Thyroid gland (tissue), 4 donors: ENCODE data around the gene SLC25A26.

Source experiments
- CTCF ChIP-seq, 6 experiments: fragments of 200-600 bp in 3 of 6; fragments of 450-650 bp in 3 of 6; sonication (generic) in 3 of 6; IDR thresholded peaks; one replicate each; pipeline ENCODE4 v1.5.1; 2016 to 2019; ENCODE audit warnings: antibody characterized with exemption in 6 of 6, mild to moderate bottlenecking in 2 of 6, inconsistent platforms in 1 of 6, moderate library complexity in 1 of 6
- POLR2A ChIP-seq, 2 donors: fragments of 450-650 bp; IDR thresholded peaks; one replicate each; pipeline ENCODE4 v1.6.1; 2017; ENCODE audit warnings: antibody characterized with exemption in 2 of 2, mild to moderate bottlenecking in 2 of 2, moderate library complexity in 1 of 2

- TF ChIP-seq CTCF (IDR thresholded peaks at IDR 0.05): no peak
- TF ChIP-seq POLR2A (IDR thresholded peaks at IDR 0.05): no peak
Observed at GRCh38 chr3:66322436-66322835, 101.6 kb downstream of the SLC25A26 start.
